GM12891 (cell line): ENCODE results near the gene LRP6.
A peak's percentile ranks its signal among the peaks of the same experiment; 100 is the strongest.

ENCODE experiments used
- DNase-seq: peaks from one replicate; pipeline ENCODE4 v3.0.0; 2011; ENCODE audit warnings: low spot score; ENCODE audit not compliant: insufficient read length
- FAIRE-seq: peaks from 2 replicates; lab custom pipeline; 2011; peaks lifted over from hg19 to GRCh38; lab: Jason Lieb, UNC
- PAX5 ChIP-seq: IDR thresholded peaks from 2 replicates; pipeline ENCODE4 v1.6.1; 2011; ENCODE audit warnings: low read length, moderate library complexity, mild to moderate bottlenecking; ENCODE audit not compliant: insufficient read depth, severe bottlenecking
- POLR2A ChIP-seq: IDR thresholded peaks from 2 replicates; pipeline ENCODE4 v1.6.1; 2011; ENCODE audit warnings: low read depth, low read length, control low read depth
- POLR2AphosphoS5 ChIP-seq: IDR thresholded peaks from 2 replicates; pipeline ENCODE4 v1.6.1; 2011; ENCODE audit warnings: low read depth, low read length, control low read depth
- POU2F2 ChIP-seq: IDR thresholded peaks from 2 replicates; pipeline ENCODE4 v1.6.1; 2011; ENCODE audit warnings: low read depth, mild to moderate bottlenecking, control low read depth, low read length, moderate library complexity
- SPI1 ChIP-seq: IDR thresholded peaks from 2 replicates; pipeline ENCODE4 v1.6.1; 2011; ENCODE audit warnings: low read depth, low read length, control low read depth
- TAF1 ChIP-seq: IDR thresholded peaks from 2 replicates; pipeline ENCODE4 v1.6.1; 2011; ENCODE audit warnings: low read depth, low read length, control low read depth

The LRP6 gene

GRCh38 chr12:12286441-12286840, 19.6 kb upstream of the LRP6 start:
- no peak for DNase-seq
- no peak for FAIRE-seq
- TF ChIP-seq POLR2AphosphoS5 (no peak), SPI1 (no peak), PAX5 (no peak), POLR2A (no peak), POU2F2 (no peak)

GRCh38 chr12:12282761-12283425, 16.0 kb upstream of the LRP6 start:
- TF ChIP-seq SPI1 = no peak
- TF ChIP-seq POLR2AphosphoS5 = no peak
- TF ChIP-seq POU2F2 = no peak
- TF ChIP-seq POLR2A = no peak
- TF ChIP-seq PAX5 = no peak
- no peak for TF ChIP-seq TAF1

GRCh38 chr12:12282202-12282601, 15.4 kb upstream of the LRP6 start:
- no peak for TF ChIP-seq SPI1
- FAIRE-seq (no peak), DNase-seq (no peak)

More at GRCh38 chr12:12282761-12283425, 16.0 kb upstream of the LRP6 start:
- no peak for DNase-seq
- no peak for FAIRE-seq

- DNase-seq (no peak), FAIRE-seq (no peak)
These were observed 14.3 kb upstream of the LRP6 start for GRCh38 chr12:12281134-12281533.

GRCh38 chr12:12278899-12279298, 12.1 kb upstream of the LRP6 start:
- TF ChIP-seq POU2F2 (no peak), SPI1 (0 out of 2 replicates have a peak, but pooled peaks have one; percentile 16)
- no peak for DNase-seq
- FAIRE-seq = no peak

More at GRCh38 chr12:12281134-12281533, 14.3 kb upstream of the LRP6 start:
- no peak for TF ChIP-seq SPI1
- no peak for TF ChIP-seq POU2F2
- no peak for TF ChIP-seq POLR2A
- TF ChIP-seq POLR2AphosphoS5 = no peak
- no peak for TF ChIP-seq TAF1
- no peak for TF ChIP-seq PAX5

- FAIRE-seq = no peak
- DNase-seq = no peak
- no peak for TF ChIP-seq POU2F2
- TF ChIP-seq POLR2AphosphoS5 = no peak
- no peak for TF ChIP-seq TAF1
- TF ChIP-seq SPI1 = no peak
- TF ChIP-seq POLR2A = no peak
- no peak for TF ChIP-seq PAX5
These were observed 9.0 kb upstream of the LRP6 start for GRCh38 chr12:12275874-12276273.

- no peak for TF ChIP-seq TAF1
- TF ChIP-seq SPI1 = no peak
- no peak for TF ChIP-seq POU2F2
- no peak for TF ChIP-seq PAX5
- no peak for TF ChIP-seq POLR2AphosphoS5
- no peak for TF ChIP-seq POLR2A
These were observed 6.6 kb upstream of the LRP6 start for GRCh38 chr12:12273291-12273957.

GRCh38 chr12:12272869-12273268, 6.0 kb upstream of the LRP6 start:
- no peak for DNase-seq
- FAIRE-seq = no peak
- TF ChIP-seq POU2F2 (no peak), SPI1 (no peak), TAF1 (no peak)

More at GRCh38 chr12:12273291-12273957, 6.6 kb upstream of the LRP6 start:
- no peak for FAIRE-seq
- no peak for DNase-seq

GRCh38 chr12:12270226-12270625, 3.4 kb upstream of the LRP6 start:
- no peak for FAIRE-seq
- TF ChIP-seq POLR2A (no peak), TAF1 (no peak), PAX5 (no peak), POU2F2 (no peak), SPI1 (no peak), POLR2AphosphoS5 (no peak)
- no peak for DNase-seq

GRCh38 chr12:12267742-12268200, 927 bp upstream of the LRP6 start:
- FAIRE-seq (peak; percentile 58), DNase-seq (no peak)

More at GRCh38 chr12:12267742-12268200, 927 bp upstream of the LRP6 start:
- no peak for TF ChIP-seq PAX5
